Thyroid gland (tissue), 4 donors: Measurements from ENCODE around the gene TMX4. TPM values are rescaled to one million over a fixed set of nuclear protein-coding genes. Genes with fewer than 3 reads are reported as not detected.

Experiments
- DNase-seq, 2 donors: peaks; one replicate each; pipeline ENCODE4 v3.0.0-alpha.2; 2019
- H3K27ac ChIP-seq, 3 donors: fragments of 200-600 bp; sonication (generic); 1 replicate in 2 of 3; 2 replicates in 1 of 3; pipeline ENCODE4 v1.5.1; 2016 to 2019; ENCODE audit warnings: mild to moderate bottlenecking in 1 of 3, moderate library complexity in 1 of 3
- H3K27me3 ChIP-seq: fragments of 200-600 bp; sonication (generic); one replicate; pipeline ENCODE4 v1.5.1; 2019
- H3K36me3 ChIP-seq, 2 donors: fragments of 200-600 bp; sonication (generic); one replicate each; pipeline ENCODE4 v1.5.1; 2016 to 2019
- H3K4me1 ChIP-seq, 2 donors: fragments of 200-600 bp; sonication (generic); one replicate each; pipeline ENCODE4 v1.5.1; 2017 to 2019
- H3K4me3 ChIP-seq, 3 donors: fragments of 200-600 bp; sonication (generic); replicated peaks in 1 of 3; 1 replicate in 2 of 3; 2 replicates in 1 of 3; pipeline ENCODE4 v1.5.1; 2016; ENCODE audit warnings: mild to moderate bottlenecking in 1 of 3
- H3K9me3 ChIP-seq: fragments of 200-600 bp; sonication (generic); one replicate; pipeline ENCODE4 v1.5.1; 2017
- CTCF ChIP-seq, 6 experiments: fragments of 200-600 bp in 3 of 6; fragments of 450-650 bp in 3 of 6; sonication (generic) in 3 of 6; IDR thresholded peaks; one replicate each; pipeline ENCODE4 v1.5.1; 2016 to 2019; ENCODE audit warnings: antibody characterized with exemption in 6 of 6, mild to moderate bottlenecking in 2 of 6, inconsistent platforms in 1 of 6, moderate library complexity in 1 of 6
- POLR2A ChIP-seq, 2 donors: fragments of 450-650 bp; IDR thresholded peaks; one replicate each; pipeline ENCODE4 v1.6.1; 2017; ENCODE audit warnings: antibody characterized with exemption in 2 of 2, mild to moderate bottlenecking in 2 of 2, moderate library complexity in 1 of 2
- WGBS, 2 donors: methylation state at CpG; one replicate each; pipeline ENCODE4 v1.1.5; 2017; 5-methylcytosine and 5-hydroxymethylcytosine counted together
- intact Hi-C: fragments of 100-400 bp; cut with DNase I; formaldehyde crosslinking; loops from one replicate; pipeline ENCODE4 v1.15.1; 2023
- total RNA-seq, 4 donors: library from RNA; depleted of rRNA; stranded (reverse); fragments of >200 nt; gene quantifications; one replicate each; pipeline ENCODE4 v1.2.3, GENCODE V29; 2016

The TMX4 gene
- total RNA-seq, 4 donors from 2014 or later = 49.0 to 63.8 (median 57.9) TPM

GRCh38 chr20:7940341-7940740, 79.2 kb downstream of the TMX4 start, which contains the start of gene HAO1:
Gene HAO1 (minus strand): TSS chr20:7940458. CDS start chr20:7940422, 36 bp downstream.
- H3K36me3 ChIP-seq = no peaks in the 10 kb centered on the region
- no peaks in the 10 kb centered on the region for H3K27me3 ChIP-seq
- 94 to 95% methylated on average over 3 of the region's 3 CpGs for WGBS, 2 donors
- peaks cover 0 to 3% of the 10 kb centered on the region in 2 donors for H3K4me1 ChIP-seq
- intact Hi-C loops = no loop called here
- H3K27ac ChIP-seq = no peak within 1 kb of the TSS
- TF ChIP-seq POLR2A (IDR thresholded peaks at IDR 0.05) (no peak), CTCF (IDR thresholded peaks at IDR 0.05) (no peak)
- H3K4me3 ChIP-seq = no peak within 1 kb of the TSS
- no peaks in the 10 kb centered on the region for H3K9me3 ChIP-seq
- no peak for DNase-seq

GRCh38 chr20:7939663-7940062, 79.9 kb downstream of the TMX4 start:
- H3K27me3 ChIP-seq = no peaks in the 10 kb centered on the region
- 79 to 82% methylated on average over 4 of the region's 4 CpGs for WGBS, 2 donors
- no peak for DNase-seq
- no peaks in the 10 kb centered on the region for H3K36me3 ChIP-seq
- intact Hi-C loops = loop anchor here (10.0 kb wide), 1 partner anchor 785 kb away; no protein-coding TSS in a partner anchor
- TF ChIP-seq POLR2A (IDR thresholded peaks at IDR 0.05) (no peak), CTCF (IDR thresholded peaks at IDR 0.05) (no peak)
- H3K4me3 ChIP-seq = no peak overlapping the region
- no peaks in the 10 kb centered on the region for H3K9me3 ChIP-seq
- H3K27ac ChIP-seq = no peak overlapping the region
- H3K4me1 ChIP-seq = peaks cover 0 to 3% of the 10 kb centered on the region in 2 donors

- Histone ChIP-seq H3K36me3 (no peaks in the 10 kb centered on the region), H3K4me3 (no peak overlapping the region), H3K4me1 (peaks cover 0 to 3% of the 10 kb centered on the region in 2 donors), H3K9me3 (no peaks in the 10 kb centered on the region), H3K27ac (no peak overlapping the region), H3K27me3 (no peaks in the 10 kb centered on the region)
- no peak for TF ChIP-seq POLR2A (IDR thresholded peaks at IDR 0.05)
- no peak for TF ChIP-seq CTCF (IDR thresholded peaks at IDR 0.05)
- 90 to 97% methylated on average over 2 of the region's 2 CpGs for WGBS, 2 donors
- intact Hi-C loops = loop anchor here (10.0 kb wide), 1 partner anchor 787 kb away; no protein-coding TSS in a partner anchor
- no peak for DNase-seq
These were observed 81.5 kb downstream of the TMX4 start for GRCh38 chr20:7938058-7938457.

- Histone ChIP-seq H3K4me3 (no peak overlapping the region), H3K27ac (no peak overlapping the region), H3K4me1 (peaks cover 0 to 3% of the 10 kb centered on the region in 2 donors), H3K9me3 (no peaks in the 10 kb centered on the region), H3K27me3 (no peaks in the 10 kb centered on the region), H3K36me3 (no peaks in the 10 kb centered on the region)
- intact Hi-C loops = loop anchor here (10.0 kb wide), 1 partner anchor 787 kb away; no protein-coding TSS in a partner anchor
- TF ChIP-seq CTCF (IDR thresholded peaks at IDR 0.05) (no peak), POLR2A (IDR thresholded peaks at IDR 0.05) (no peak)
- WGBS, 2 donors = 92% methylated on average over 3 of the region's 3 CpGs
- DNase-seq = no peak
These were observed 82.2 kb downstream of the TMX4 start for GRCh38 chr20:7937328-7937727.

GRCh38 chr20:7935027-7935551, 84.5 kb downstream of the TMX4 start:
- WGBS, 2 donors = 87 to 94% methylated on average over 4 of the region's 4 CpGs
- TF ChIP-seq POLR2A (IDR thresholded peaks at IDR 0.05) = no peak
- no peak for TF ChIP-seq CTCF (IDR thresholded peaks at IDR 0.05)
- H3K36me3 ChIP-seq = no peaks in the 10 kb centered on the region
- no peak overlapping the region for H3K27ac ChIP-seq
- H3K4me3 ChIP-seq = no peak overlapping the region
- intact Hi-C loops = loop anchor here (10.0 kb wide), 1 partner anchor 790 kb away; no protein-coding TSS in a partner anchor
- DNase-seq = no peak
- H3K9me3 ChIP-seq = no peaks in the 10 kb centered on the region
- H3K27me3 ChIP-seq = no peaks in the 10 kb centered on the region
- H3K4me1 ChIP-seq = peaks cover 0 to 3% of the 10 kb centered on the region in 2 donors
